ENCODE data around the gene U2AF1L4.
"Not testable (repeated sequence)": the region's sequence is repeated elsewhere in the genome, so short reads cannot be mapped to it uniquely, and the experiment has no call there.

Gene U2AF1L4

DNA sequence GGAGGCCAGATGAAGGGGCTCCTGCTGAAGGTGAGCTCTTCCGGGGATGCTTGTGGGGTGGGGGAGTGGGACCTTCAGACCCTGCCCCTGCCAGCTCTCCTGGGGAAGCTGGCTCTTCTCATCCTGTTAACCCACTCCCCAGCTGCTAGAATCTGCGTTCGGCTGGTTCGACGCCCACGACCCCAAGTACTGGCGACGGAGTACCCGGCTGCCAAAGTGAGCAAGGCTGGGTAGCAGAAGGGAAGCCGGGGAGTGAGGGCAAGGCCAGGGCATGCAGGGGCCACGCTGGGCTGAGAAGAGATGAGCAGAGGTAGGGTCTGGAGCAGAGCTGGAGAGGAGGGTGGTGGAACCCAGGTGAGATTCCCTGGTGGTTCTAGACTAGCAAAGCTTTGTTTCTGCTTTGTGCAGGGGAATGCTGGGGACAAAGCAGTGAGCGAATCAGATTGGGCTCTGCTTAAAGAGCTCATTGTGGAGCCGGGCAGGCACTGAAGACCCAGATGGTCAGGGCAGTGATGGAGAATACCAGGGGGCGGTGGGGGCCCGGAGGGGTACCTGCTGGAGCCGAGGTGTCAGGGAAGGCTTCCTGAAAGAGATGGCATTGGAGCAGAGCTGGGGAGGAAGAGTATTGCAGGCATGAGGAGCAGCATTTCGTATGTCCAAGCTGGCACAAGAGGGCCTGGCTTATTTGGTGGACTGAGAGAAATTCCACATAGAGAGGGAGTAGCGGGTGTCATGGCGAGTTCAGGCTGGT lies 17.1 kb downstream of the U2AF1L4 start:
- FAIRE-seq (no peak), DNase-seq (ENCODE audit: insufficient read length) (peak; percentile 9)
- TF ChIP-seq TAF1 (IDR thresholded peaks at IDR 0.05; ENCODE audit: borderline replicate concordance, low read depth, low read length), result no peak
- no peak for TF ChIP-seq POLR2A (IDR thresholded peaks at IDR 0.05; ENCODE audit: low read depth, low read length)
- TF ChIP-seq POLR2AphosphoS5 (IDR thresholded peaks at IDR 0.05; ENCODE audit: low read depth, low read length), result 0 out of 2 replicates have a peak, but pooled peaks have one; percentile 8

DNA sequence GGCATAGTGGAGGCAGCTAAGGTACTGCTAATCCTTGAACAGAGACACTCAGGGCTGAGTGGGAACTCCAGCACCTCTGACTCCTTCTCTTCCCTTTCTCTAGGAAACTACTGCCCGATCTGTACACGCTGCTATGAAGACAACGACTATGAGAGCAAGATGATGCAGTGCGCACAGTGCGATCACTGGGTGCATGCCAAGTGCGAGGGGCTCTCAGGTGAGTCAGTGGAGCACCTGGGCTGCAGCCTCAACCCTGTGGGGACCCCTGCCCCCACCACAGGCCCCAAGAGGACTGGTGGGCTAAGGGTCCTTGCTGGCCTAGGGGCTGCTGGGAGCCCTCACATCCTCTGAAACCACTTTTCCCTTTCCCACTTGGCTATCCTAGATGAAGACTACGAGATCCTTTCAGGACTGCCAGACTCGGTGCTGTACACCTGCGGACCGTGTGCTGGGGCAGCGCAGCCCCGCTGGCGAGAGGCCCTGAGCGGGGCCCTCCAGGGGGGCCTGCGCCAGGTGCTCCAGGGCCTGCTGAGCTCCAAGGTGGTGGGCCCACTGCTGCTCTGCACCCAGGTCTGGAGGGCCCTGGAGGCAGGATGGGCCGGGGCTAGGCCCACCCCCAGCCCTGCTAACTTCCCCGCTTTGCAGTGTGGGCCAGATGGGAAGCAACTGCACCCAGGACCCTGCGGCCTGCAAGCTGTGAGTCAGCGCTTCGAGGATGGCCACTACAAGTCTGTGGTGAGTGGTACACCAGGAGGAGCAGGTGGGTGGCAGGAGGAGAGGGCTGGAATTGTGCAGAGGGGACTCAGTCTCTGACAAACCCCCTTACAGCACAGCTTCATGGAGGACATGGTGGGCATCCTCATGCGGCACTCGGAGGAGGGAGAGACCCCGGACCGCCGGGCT lies 17.9 kb downstream of the U2AF1L4 start:
- FAIRE-seq (no peak), DNase-seq (ENCODE audit: insufficient read length) (no peak)
- TF ChIP-seq TAF1 (IDR thresholded peaks at IDR 0.05; ENCODE audit: borderline replicate concordance, low read depth, low read length), result no peak

DNA sequence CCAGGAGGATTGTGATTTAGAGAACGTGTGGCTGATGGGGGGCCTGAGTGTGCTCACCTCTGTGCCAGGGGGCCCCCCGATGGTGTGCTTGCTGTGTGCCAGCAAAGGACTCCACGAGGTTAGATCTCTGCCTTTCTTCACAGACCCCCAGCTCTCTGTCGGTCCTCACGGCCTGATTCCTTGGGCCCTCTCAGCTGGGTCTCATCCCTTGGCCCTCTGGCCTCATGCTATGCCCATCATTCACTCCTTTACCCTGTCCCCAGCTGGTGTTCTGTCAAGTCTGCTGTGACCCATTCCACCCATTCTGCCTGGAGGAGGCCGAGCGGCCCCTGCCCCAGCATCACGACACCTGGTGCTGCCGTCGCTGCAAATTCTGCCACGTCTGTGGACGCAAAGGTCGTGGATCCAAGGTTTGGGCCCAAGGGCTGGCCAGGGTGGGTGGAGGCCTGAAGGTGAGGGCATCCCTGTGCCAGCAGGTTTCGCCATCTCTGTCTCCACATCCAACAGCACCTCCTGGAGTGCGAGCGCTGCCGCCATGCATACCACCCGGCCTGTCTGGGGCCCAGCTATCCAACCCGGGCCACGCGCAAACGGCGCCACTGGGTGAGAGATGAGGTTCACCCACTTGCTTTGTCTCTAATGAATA lies 19.9 kb downstream of the U2AF1L4 start:
- FAIRE-seq (no peak), DNase-seq (ENCODE audit: insufficient read length) (no peak)
- TF ChIP-seq TAF1 (IDR thresholded peaks at IDR 0.05; ENCODE audit: borderline replicate concordance, low read depth, low read length) (no peak), POLR2A (IDR thresholded peaks at IDR 0.05; ENCODE audit: low read depth, low read length) (no peak), POLR2AphosphoS5 (IDR thresholded peaks at IDR 0.05; ENCODE audit: low read depth, low read length) (no peak)

DNA sequence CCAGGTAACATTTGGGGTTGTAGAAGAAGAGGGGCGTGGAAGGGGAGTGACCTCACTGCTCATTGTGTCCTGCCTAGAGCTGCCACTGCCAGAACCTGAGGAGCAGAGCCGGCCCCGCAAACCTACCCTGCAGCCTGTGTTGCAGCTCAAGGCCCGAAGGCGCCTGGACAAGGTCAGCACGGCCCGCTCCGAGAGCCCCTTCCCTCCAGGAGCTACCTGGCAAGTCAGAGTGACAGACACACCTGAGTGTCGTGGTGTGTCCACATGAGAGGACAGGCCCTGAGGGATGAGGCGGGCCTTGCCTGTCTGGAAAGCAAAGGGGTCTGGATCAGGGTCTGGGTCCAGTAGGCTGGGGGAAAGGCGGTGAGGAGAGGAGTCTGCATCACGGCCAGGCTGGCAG lies 20.7 kb downstream of the U2AF1L4 start:
- FAIRE-seq (no peak), DNase-seq (ENCODE audit: insufficient read length) (no peak)
- TF ChIP-seq TAF1 (IDR thresholded peaks at IDR 0.05; ENCODE audit: borderline replicate concordance, low read depth, low read length) (no peak), POLR2A (IDR thresholded peaks at IDR 0.05; ENCODE audit: low read depth, low read length) (no peak), POLR2AphosphoS5 (IDR thresholded peaks at IDR 0.05; ENCODE audit: low read depth, low read length) (no peak)

GRCh38 chr19:35724132-35724531 lies 21.1 kb downstream of the U2AF1L4 start:
- DNase-seq (ENCODE audit: insufficient read length); FAIRE-seq: not testable (repeated sequence)

GRCh38 chr19:35723671-35724070 lies 21.5 kb downstream of the U2AF1L4 start:
- no peak for DNase-seq (ENCODE audit: insufficient read length)
- FAIRE-seq, result no peak
- TF ChIP-seq POLR2A (IDR thresholded peaks at IDR 0.05; ENCODE audit: low read depth, low read length) (no peak), POLR2AphosphoS5 (IDR thresholded peaks at IDR 0.05; ENCODE audit: low read depth, low read length) (no peak), TAF1 (IDR thresholded peaks at IDR 0.05; ENCODE audit: borderline replicate concordance, low read depth, low read length) (no peak)

- no peak for FAIRE-seq
- TF ChIP-seq TAF1 (IDR thresholded peaks at IDR 0.05; ENCODE audit: borderline replicate concordance, low read depth, low read length) (no peak), POLR2A (IDR thresholded peaks at IDR 0.05; ENCODE audit: low read depth, low read length) (0 out of 2 replicates have a peak, but pooled peaks have one; percentile 22), POLR2AphosphoS5 (IDR thresholded peaks at IDR 0.05; ENCODE audit: low read depth, low read length) (peak; percentile 37)
- DNase-seq (ENCODE audit: insufficient read length), result no peak
Observed at GRCh38 chr19:35722897-35723296, 22.3 kb downstream of the U2AF1L4 start.

DNA sequence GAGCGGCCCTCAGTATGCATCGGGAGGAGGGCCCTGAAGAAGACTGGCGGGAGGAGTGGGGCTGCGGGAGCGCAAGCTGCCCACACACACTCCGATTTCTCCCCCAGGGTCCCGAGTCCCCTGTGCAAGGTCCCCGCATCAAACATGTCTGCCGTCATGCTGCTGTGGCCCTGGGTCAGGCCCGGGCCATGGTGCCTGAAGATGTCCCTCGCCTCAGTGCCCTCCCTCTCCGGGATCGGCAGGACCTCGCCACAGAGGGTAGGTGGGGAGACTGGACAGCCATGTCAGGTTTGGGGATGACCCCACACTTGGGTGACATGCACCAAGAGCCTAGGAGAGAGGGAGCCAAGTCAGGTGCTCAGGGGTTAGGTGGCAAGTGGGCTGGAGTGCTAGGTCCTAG lies 22.8 kb downstream of the U2AF1L4 start:
- DNase-seq (ENCODE audit: insufficient read length), result no peak
- no peak for FAIRE-seq
- TF ChIP-seq TAF1 (IDR thresholded peaks at IDR 0.05; ENCODE audit: borderline replicate concordance, low read depth, low read length), result no peak
- TF ChIP-seq POLR2A (IDR thresholded peaks at IDR 0.05; ENCODE audit: low read depth, low read length), result no peak
- TF ChIP-seq POLR2AphosphoS5 (IDR thresholded peaks at IDR 0.05; ENCODE audit: low read depth, low read length), result no peak

- DNase-seq (ENCODE audit: insufficient read length) (no peak), FAIRE-seq (no peak)
- TF ChIP-seq POLR2A (IDR thresholded peaks at IDR 0.05; ENCODE audit: low read depth, low read length) (0 out of 2 replicates have a peak, but pooled peaks have one; percentile 31), TAF1 (IDR thresholded peaks at IDR 0.05; ENCODE audit: borderline replicate concordance, low read depth, low read length) (no peak)
Observed at GRCh38 chr19:35721374-35721773, 23.8 kb downstream of the U2AF1L4 start.

- DNase-seq (ENCODE audit: insufficient read length) (no peak), FAIRE-seq (no peak)
- no peak for TF ChIP-seq TAF1 (IDR thresholded peaks at IDR 0.05; ENCODE audit: borderline replicate concordance, low read depth, low read length)
- no peak for TF ChIP-seq POLR2AphosphoS5 (IDR thresholded peaks at IDR 0.05; ENCODE audit: low read depth, low read length)
- TF ChIP-seq POLR2A (IDR thresholded peaks at IDR 0.05; ENCODE audit: low read depth, low read length), result no peak
Observed at GRCh38 chr19:35720648-35721047, 24.6 kb downstream of the U2AF1L4 start.

GRCh38 chr19:35720163-35720524 lies 25.1 kb downstream of the U2AF1L4 start:
- no peak for DNase-seq (ENCODE audit: insufficient read length)
- no peak for FAIRE-seq
- TF ChIP-seq POLR2AphosphoS5 (IDR thresholded peaks at IDR 0.05; ENCODE audit: low read depth, low read length), result no peak
- no peak for TF ChIP-seq POLR2A (IDR thresholded peaks at IDR 0.05; ENCODE audit: low read depth, low read length)
- no peak for TF ChIP-seq TAF1 (IDR thresholded peaks at IDR 0.05; ENCODE audit: borderline replicate concordance, low read depth, low read length)

All from GM12892 (cell line).